GM19023 (cell line): Measurements from ENCODE around the gene DNAJC8.
A peak's percentile ranks its signal among the peaks of the same experiment; 100 is the strongest.

Experiments
- ATAC-seq: cut with Tn5 transposase; IDR thresholded peaks from one replicate; pipeline ENCODE4 v1.9.1; 2021; ENCODE audit warnings: mild to moderate bottlenecking, moderate library complexity; ENCODE audit not compliant: unreplicated experiment

The DNAJC8 gene

GRCh38 chr1:28173980-28174297, 58.9 kb downstream of the DNAJC8 start:
- ATAC-seq: no peak

GRCh38 chr1:28173151-28173979, 59.5 kb downstream of the DNAJC8 start:
- ATAC-seq: no peak

GRCh38 chr1:28172713-28173150, 60.1 kb downstream of the DNAJC8 start:
- peak; percentile 54 for ATAC-seq

GRCh38 chr1:28171246-28171645, 61.6 kb downstream of the DNAJC8 start:
- ATAC-seq: no peak

- no peak for ATAC-seq
These were observed 62.7 kb downstream of the DNAJC8 start for GRCh38 chr1:28170001-28170596.

- ATAC-seq: no peak
These were observed 69.2 kb downstream of the DNAJC8 start for GRCh38 chr1:28163496-28164161.

- ATAC-seq: no peak
These were observed 70.7 kb downstream of the DNAJC8 start for GRCh38 chr1:28162151-28162550.

GRCh38 chr1:28161751-28162150, 71.1 kb downstream of the DNAJC8 start:
- ATAC-seq: no peak

- ATAC-seq: no peak
These were observed 72.0 kb downstream of the DNAJC8 start for GRCh38 chr1:28160782-28161266.

GRCh38 chr1:28159680-28160079, 73.1 kb downstream of the DNAJC8 start:
- no peak for ATAC-seq

- ATAC-seq: no peak
These were observed 73.6 kb downstream of the DNAJC8 start for GRCh38 chr1:28159243-28159642.

- no peak for ATAC-seq
These were observed 74.9 kb downstream of the DNAJC8 start for GRCh38 chr1:28157894-28158293.

GRCh38 chr1:28156821-28157220, 76.0 kb downstream of the DNAJC8 start:
- ATAC-seq: no peak

- no peak for ATAC-seq
These were observed 77.2 kb downstream of the DNAJC8 start for GRCh38 chr1:28155628-28156027.

- ATAC-seq: no peak
These were observed 78.7 kb downstream of the DNAJC8 start for GRCh38 chr1:28154078-28154594.
